Measurements from ENCODE around the gene PLA2G2A. TPM values are rescaled to one million over a fixed set of nuclear protein-coding genes. Genes with fewer than 3 reads are reported as not detected.

Gene PLA2G2A
- total and polyA plus RNA-seq, 10 of the 15 experiments (the other 5 are each of a cell fraction or from before 2014, with no cell fraction given) = 0.36 TPM; not detected in 9

GRCh38 chr1:19973616-19974015, 5.8 kb downstream of the PLA2G2A start:
- H3K27me3 ChIP-seq (replicated peaks in 1 of 2; ENCODE audit: control insufficient read depth in 2 of 2, insufficient read depth in 2 of 2, low read length in 1 of 2) = no peaks in the 10 kb centered on the region; a peak in 1 of 4 replicates
- H3K9me3 ChIP-seq (replicated peaks; ENCODE audit: control insufficient read depth, insufficient read depth, low read length) = no peaks in the 10 kb centered on the region
- WGBS (ENCODE audit: insufficient coverage, insufficient replicate concordance, low lambda C conversion rate, missing lambda C conversion rate) = 17% methylated on average over 3 of the region's 3 CpGs
- FAIRE-seq (no peak), ATAC-seq (no peak), DNase-seq (ENCODE audit: low read depth, low spot score) (no peak)
- H4K20me1 ChIP-seq (ENCODE audit: control insufficient read depth, insufficient read depth) = no peaks in the 10 kb centered on the region
- no peaks in the 10 kb centered on the region for H3K4me1 ChIP-seq (ENCODE audit: control insufficient read depth, insufficient read depth, low read length)
- in situ Hi-C loops (cut with MboI) (no loop called here), intact Hi-C loops (cut with micrococcal nuclease; ENCODE audit: unreplicated experiment) (loop anchor here (1.0 to 10.0 kb wide), 3 partner anchors 127 to 221 kb away; no protein-coding TSS in a partner anchor)
- BruUV-seq (replicated peaks) = no TSS peak
- SMC1A ChIA-PET (ENCODE audit: uncharacterized antibody, unreplicated experiment) = interaction anchor here (1.8 kb wide), 1 partner anchor 179 kb away, joined by 11 read pairs; no protein-coding TSS in a partner anchor
- H3K36me3 ChIP-seq (ENCODE audit: control insufficient read depth in 2 of 2, insufficient read depth in 2 of 2, low read length in 1 of 2) = no peaks in the 10 kb centered on the region
- no peak overlapping the region for H3K4me3 ChIP-seq
- RAD21 ChIA-PET (ENCODE audit: unreplicated experiment) = no interaction called here
- no peak overlapping the region for H2AFZ ChIP-seq (ENCODE audit: control insufficient read depth, low read depth, low read length)
- POLR2A ChIA-PET = no interaction called here
- CTCF ChIA-PET = interaction anchor here (0.8 to 0.9 kb wide), 2 partner anchors 178 to 1392 kb away, joined by 3 read pairs; no protein-coding TSS in a partner anchor
- no peaks in the 10 kb centered on the region for H3K79me2 ChIP-seq (ENCODE audit: control insufficient read depth, insufficient read depth, low read length)
- H3K9ac ChIP-seq (ENCODE audit: control insufficient read depth, insufficient read depth, low read length) = no peak overlapping the region
- TF ChIP-seq FOXK2 (IDR thresholded peaks at IDR 0.05) (no peak), PBX3 (IDR thresholded peaks at IDR 0.05; ENCODE audit: insufficient replicate concordance, low read depth, low read length) (no peak), SMARCA5 (IDR thresholded peaks at IDR 0.05) (no peak), IRF4 (IDR thresholded peaks at IDR 0.05; ENCODE audit: low read depth, low read length) (no peak), MTA2 (IDR thresholded peaks at IDR 0.05; ENCODE audit: low read depth) (no peak), USF1 (IDR thresholded peaks at IDR 0.05; ENCODE audit: borderline replicate concordance, extremely low read length, insufficient read depth, low read depth, low read length) (no peak), USF2 (IDR thresholded peaks at IDR 0.05; ENCODE audit: borderline replicate concordance, low read depth, low read length) (no peak), ETV6 (conservative IDR thresholded peaks at IDR 0.05 in 1 of 2, IDR thresholded peaks at IDR 0.05 in 1 of 2; ENCODE audit: borderline replicate concordance in 1 of 2, low read depth in 1 of 2) (no peak), IKZF1 (conservative IDR thresholded peaks at IDR 0.05) (no peak), ZNF217 (IDR thresholded peaks at IDR 0.05) (no peak), STAT1 (conservative IDR thresholded peaks at IDR 0.05) (no peak)
- no peak overlapping the region for H3K4me2 ChIP-seq (ENCODE audit: control insufficient read depth, insufficient read depth)
- no peak overlapping the region for H3K27ac ChIP-seq (ENCODE audit: control insufficient read depth, insufficient read depth)

Data from GM12878 (cell line).